Omental fat pad (tissue), 4 donors: Measurements from ENCODE around the gene DDI2. TPM values are rescaled to one million over a fixed set of nuclear protein-coding genes. Genes with fewer than 3 reads are reported as not detected.

ENCODE experiments used
- ATAC-seq: fragments of 150-250 bp; one replicate; pipeline ENCODE4 v1.9.1; 2016; ENCODE audit warnings: mild to moderate bottlenecking, moderate library complexity; ENCODE audit not compliant: low FRiP score
- DNase-seq: peaks from one replicate; pipeline ENCODE4 v3.0.0-alpha.2; 2019; ENCODE audit warnings: low spot score
- CTCF ChIP-seq, 3 donors: fragments of 450-650 bp; IDR thresholded peaks; one replicate each; pipeline ENCODE4 v1.5.1; 2016 to 2017; ENCODE audit warnings: antibody characterized with exemption in 3 of 3, mild to moderate bottlenecking in 3 of 3, moderate library complexity in 2 of 3
- total RNA-seq, 4 donors: library from RNA; depleted of rRNA; stranded (reverse); fragments of >200 nt; gene quantifications; one replicate each; pipeline ENCODE4 v1.1.0, GENCODE V29; 2016

The DDI2 gene
- total RNA-seq, 4 donors from 2014 or later: 49.3 to 63.2 (median 54.5) TPM

- no peak for ATAC-seq
- TF ChIP-seq CTCF (IDR thresholded peaks at IDR 0.05): no peak
These were observed 41.6 kb upstream of the DDI2 start for GRCh38 chr1:15575549-15576150.

GRCh38 chr1:15577691-15578090 lies 39.6 kb upstream of the DDI2 start:
- DNase-seq: no peak
- no peak for ATAC-seq

More at GRCh38 chr1:15575549-15576150, 41.6 kb upstream of the DDI2 start:
- no peak for DNase-seq

GRCh38 chr1:15578921-15579682 lies 38.2 kb upstream of the DDI2 start:
- DNase-seq (no peak), ATAC-seq (no peak)
- no peak for TF ChIP-seq CTCF (IDR thresholded peaks at IDR 0.05)

More at GRCh38 chr1:15577691-15578090, 39.6 kb upstream of the DDI2 start:
- no peak for TF ChIP-seq CTCF (IDR thresholded peaks at IDR 0.05)

GRCh38 chr1:15579683-15580047 lies 37.6 kb upstream of the DDI2 start:
- ATAC-seq (no peak), DNase-seq (no peak)
- no peak for TF ChIP-seq CTCF (IDR thresholded peaks at IDR 0.05)

- no peak for TF ChIP-seq CTCF (IDR thresholded peaks at IDR 0.05)
- DNase-seq (no peak), ATAC-seq (no peak)
These were observed 34.1 kb upstream of the DDI2 start for GRCh38 chr1:15583016-15583706.

- no peak for TF ChIP-seq CTCF (IDR thresholded peaks at IDR 0.05)
- ATAC-seq (peak; percentile 65), DNase-seq (no peak)
These were observed 32.5 kb upstream of the DDI2 start, which contains the start of gene AGMAT for GRCh38 chr1:15584489-15585363. TSS of gene AGMAT (minus strand) at chr1:15585051. CDS start at chr1:15584967, 84 bp downstream.
